Upper lobe of left lung (tissue), 4 donors: ENCODE data around the gene PNPLA5.

Source experiments
- CTCF ChIP-seq, 6 experiments: fragments of 450-650 bp in 4 of 6; fragments of 200-600 bp in 2 of 6; sonication (generic) in 2 of 6; IDR thresholded peaks; one replicate each; pipeline ENCODE4 v1.5.1; 2016 to 2019; ENCODE audit warnings: antibody characterized with exemption in 6 of 6
- POLR2A ChIP-seq, 4 donors: fragments of 450-650 bp; IDR thresholded peaks; one replicate each; pipeline ENCODE4 v1.5.1; 2016 to 2017; ENCODE audit warnings: antibody characterized with exemption in 4 of 4, mild to moderate bottlenecking in 2 of 4

GRCh38 chr22:43893266-43893665 is 1.5 kb upstream of the PNPLA5 start:
- TF ChIP-seq CTCF (IDR thresholded peaks at IDR 0.05) (no peak), POLR2A (IDR thresholded peaks at IDR 0.05) (no peak)
